ENCODE data around the gene COL6A1. TPM values are rescaled to one million over a fixed set of nuclear protein-coding genes. Genes with fewer than 3 reads are reported as not detected.

COL6A1 gene
- total RNA-seq, 1 experiment from 2014 or later: 87.5 TPM

- Histone ChIP-seq H3K36me3 (ENCODE audit: control insufficient read depth in 1 of 2, insufficient read depth in 2 of 2, low read length in 2 of 2) (no peaks in the 10 kb centered on the region; a peak in 1 of 4 replicates), H3K4me1 (ENCODE audit: control insufficient read depth in 1 of 2, insufficient read depth in 2 of 2, low read length in 2 of 2) (peaks cover 21 to 23% of the 10 kb centered on the region in 2 experiments), H3K9me2 (ENCODE audit: insufficient read depth) (no peaks in the 10 kb centered on the region), H3K4me3 (replicated peaks in 1 of 2; ENCODE audit: low read depth in 1 of 2, low read length in 2 of 2) (no peak overlapping the region), H4K20me1 (ENCODE audit: insufficient read depth) (no peaks in the 10 kb centered on the region), H3K27ac (ENCODE audit: low read depth, low read length) (no peak overlapping the region), H3K9ac (ENCODE audit: low read length) (no peak overlapping the region), H3K4me2 (ENCODE audit: low read length) (no peak overlapping the region), H3K9me3 (ENCODE audit: control insufficient read depth in 1 of 2, insufficient read depth in 1 of 2, low read depth in 1 of 2, low read length in 2 of 2) (no peaks in the 10 kb centered on the region), H2AFZ (ENCODE audit: low read depth, low read length, poor library complexity, severe bottlenecking) (no peak overlapping the region), H3K27me3 (ENCODE audit: insufficient read depth, low read length) (no peaks in the 10 kb centered on the region), H3K79me2 (ENCODE audit: insufficient read depth, low read length) (no peaks in the 10 kb centered on the region)
- TF ChIP-seq CBX3 (IDR thresholded peaks at IDR 0.05; ENCODE audit: low read depth) (no peak), MAX (IDR thresholded peaks at IDR 0.05) (no peak), SRF (IDR thresholded peaks at IDR 0.05; ENCODE audit: low read depth) (no peak), EGR1 (IDR thresholded peaks at IDR 0.05; ENCODE audit: low read depth) (no peak), EZH2phosphoT487 (IDR thresholded peaks at IDR 0.05; ENCODE audit: borderline replicate concordance) (no peak), JUND (IDR thresholded peaks at IDR 0.05) (no peak)
- intact Hi-C loops (cut with micrococcal nuclease): no loop called here
- no peak for ATAC-seq
- no TSS peak for BruUV-seq (replicated peaks)
- RAD21 ChIA-PET (ENCODE audit: low non-redundant PET in 1 of 2, low total read pairs in 2 of 2, uncharacterized antibody in 2 of 2, unreplicated experiment in 2 of 2): no interaction called here
- POLR2A ChIA-PET: no interaction called here
- CTCF ChIA-PET: no interaction called here
- no peak for DNase-seq (ENCODE audit: low read depth, low spot score)
Measured at GRCh38 chr21:45997205-45997494, 15.6 kb downstream of the COL6A1 start.

GRCh38 chr21:45997495-45998275 lies 16.1 kb downstream of the COL6A1 start:
- Histone ChIP-seq H3K79me2 (ENCODE audit: insufficient read depth, low read length) (no peaks in the 10 kb centered on the region), H3K4me3 (replicated peaks in 1 of 2; ENCODE audit: low read depth in 1 of 2, low read length in 2 of 2) (no peak overlapping the region), H2AFZ (ENCODE audit: low read depth, low read length, poor library complexity, severe bottlenecking) (no peak overlapping the region), H3K27ac (ENCODE audit: low read depth, low read length) (no peak overlapping the region), H3K27me3 (ENCODE audit: insufficient read depth, low read length) (no peaks in the 10 kb centered on the region), H4K20me1 (ENCODE audit: insufficient read depth) (no peaks in the 10 kb centered on the region), H3K9me3 (ENCODE audit: control insufficient read depth in 1 of 2, insufficient read depth in 1 of 2, low read depth in 1 of 2, low read length in 2 of 2) (no peaks in the 10 kb centered on the region), H3K36me3 (ENCODE audit: control insufficient read depth in 1 of 2, insufficient read depth in 2 of 2, low read length in 2 of 2) (no peaks in the 10 kb centered on the region; a peak in 1 of 4 replicates), H3K4me1 (ENCODE audit: control insufficient read depth in 1 of 2, insufficient read depth in 2 of 2, low read length in 2 of 2) (peaks cover 21 to 23% of the 10 kb centered on the region in 2 experiments), H3K4me2 (ENCODE audit: low read length) (no peak overlapping the region), H3K9me2 (ENCODE audit: insufficient read depth) (no peaks in the 10 kb centered on the region), H3K9ac (ENCODE audit: low read length) (no peak overlapping the region)
- no peak for ATAC-seq
- CTCF ChIA-PET: no interaction called here
- DNase-seq (ENCODE audit: low read depth, low spot score): no peak
- no TSS peak for BruUV-seq (replicated peaks)
- POLR2A ChIA-PET: no interaction called here
- TF ChIP-seq CBX3 (IDR thresholded peaks at IDR 0.05; ENCODE audit: low read depth): no peak
- TF ChIP-seq ATF3 (IDR thresholded peaks at IDR 0.05): no peak
- no peak for TF ChIP-seq TCF7L2 (IDR thresholded peaks at IDR 0.05; ENCODE audit: borderline replicate concordance, extremely low read depth, insufficient read depth, insufficient read length)
- TF ChIP-seq MAX (IDR thresholded peaks at IDR 0.05): no peak
- TF ChIP-seq, protein P1, sequence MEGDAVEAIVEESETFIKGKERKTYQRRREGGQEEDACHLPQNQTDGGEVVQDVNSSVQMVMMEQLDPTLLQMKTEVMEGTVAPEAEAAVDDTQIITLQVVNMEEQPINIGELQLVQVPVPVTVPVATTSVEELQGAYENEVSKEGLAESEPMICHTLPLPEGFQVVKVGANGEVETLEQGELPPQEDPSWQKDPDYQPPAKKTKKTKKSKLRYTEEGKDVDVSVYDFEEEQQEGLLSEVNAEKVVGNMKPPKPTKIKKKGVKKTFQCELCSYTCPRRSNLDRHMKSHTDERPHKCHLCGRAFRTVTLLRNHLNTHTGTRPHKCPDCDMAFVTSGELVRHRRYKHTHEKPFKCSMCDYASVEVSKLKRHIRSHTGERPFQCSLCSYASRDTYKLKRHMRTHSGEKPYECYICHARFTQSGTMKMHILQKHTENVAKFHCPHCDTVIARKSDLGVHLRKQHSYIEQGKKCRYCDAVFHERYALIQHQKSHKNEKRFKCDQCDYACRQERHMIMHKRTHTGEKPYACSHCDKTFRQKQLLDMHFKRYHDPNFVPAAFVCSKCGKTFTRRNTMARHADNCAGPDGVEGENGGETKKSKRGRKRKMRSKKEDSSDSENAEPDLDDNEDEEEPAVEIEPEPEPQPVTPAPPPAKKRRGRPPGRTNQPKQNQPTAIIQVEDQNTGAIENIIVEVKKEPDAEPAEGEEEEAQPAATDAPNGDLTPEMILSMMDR (IDR thresholded peaks at IDR 0.05 in 2 of 3, conservative IDR thresholded peaks at IDR 0.05 in 1 of 3; ENCODE audit: borderline replicate concordance in 1 of 3, insufficient read depth in 1 of 3, low read depth in 2 of 3, low read length in 2 of 3): no peak
- TF ChIP-seq REST (IDR thresholded peaks at IDR 0.05; ENCODE audit: low read depth): no peak
- TF ChIP-seq ZNF274 (IDR thresholded peaks at IDR 0.05; ENCODE audit: low read depth, low read length): no peak
- TF ChIP-seq EZH2phosphoT487 (IDR thresholded peaks at IDR 0.05; ENCODE audit: borderline replicate concordance): no peak
- no peak for TF ChIP-seq SP1 (IDR thresholded peaks at IDR 0.05; ENCODE audit: low read depth)
- no peak for TF ChIP-seq CEBPB (IDR thresholded peaks at IDR 0.05; ENCODE audit: low read depth)
- TF ChIP-seq POLR2AphosphoS5 (IDR thresholded peaks at IDR 0.05; ENCODE audit: low read depth, low read length): no peak
- intact Hi-C loops (cut with micrococcal nuclease): no loop called here
- RAD21 ChIA-PET (ENCODE audit: low non-redundant PET in 1 of 2, low total read pairs in 2 of 2, uncharacterized antibody in 2 of 2, unreplicated experiment in 2 of 2): no interaction called here
